ENCODE measurements around the gene CAND2.

The CAND2 gene

DNA sequence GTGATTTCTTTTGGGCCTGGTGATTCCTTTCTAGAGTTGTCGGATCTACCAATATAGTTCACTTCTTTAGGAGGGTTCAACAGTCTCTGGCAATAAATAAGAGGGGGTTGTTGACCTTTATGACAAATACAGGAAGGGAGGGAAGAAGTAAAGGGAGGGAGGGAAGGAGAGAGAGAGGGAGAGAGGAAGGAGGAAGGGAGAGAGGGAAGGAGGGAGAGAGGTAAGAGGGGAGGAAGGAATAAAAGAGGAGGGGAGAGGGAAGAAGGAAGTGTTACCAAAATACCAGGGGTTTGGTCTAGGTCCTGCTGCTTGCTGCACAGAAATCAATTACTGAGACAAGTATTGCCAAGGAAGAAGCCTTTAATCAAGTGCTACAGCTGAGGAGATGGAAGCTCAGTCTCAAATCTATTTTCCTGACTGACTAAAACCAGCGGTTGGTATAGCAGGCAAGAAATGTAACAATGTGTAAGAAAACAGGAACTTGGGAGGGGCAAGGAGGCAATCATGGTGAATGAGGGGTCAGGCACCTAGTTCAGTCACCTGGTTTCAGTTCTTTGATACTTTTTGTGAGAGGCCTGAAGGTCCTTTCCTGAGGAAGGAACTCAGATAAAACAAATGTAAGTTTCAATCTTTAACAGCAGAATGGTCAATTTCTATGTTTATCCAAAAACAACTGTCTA, 23.3 kb upstream of the CAND2 start:
- Histone ChIP-seq H3K27ac (replicated peaks) (no peak overlapping the region), H3K27me3 (ENCODE audit: insufficient read depth, poor library complexity, severe bottlenecking) (no peaks in the 10 kb centered on the region), H3K4me3 (replicated peaks; ENCODE audit: insufficient read depth, low read length) (no peak overlapping the region)
- DNase-seq (ENCODE audit: low read depth in 1 of 2, low spot score in 1 of 2) = no peak
- no peak for TF ChIP-seq POLR2AphosphoS5 (IDR thresholded peaks at IDR 0.05; ENCODE audit: low read depth)
- TF ChIP-seq SPI1 (IDR thresholded peaks at IDR 0.05; ENCODE audit: borderline replicate concordance, low read depth) = no peak
- TF ChIP-seq, protein P1, sequence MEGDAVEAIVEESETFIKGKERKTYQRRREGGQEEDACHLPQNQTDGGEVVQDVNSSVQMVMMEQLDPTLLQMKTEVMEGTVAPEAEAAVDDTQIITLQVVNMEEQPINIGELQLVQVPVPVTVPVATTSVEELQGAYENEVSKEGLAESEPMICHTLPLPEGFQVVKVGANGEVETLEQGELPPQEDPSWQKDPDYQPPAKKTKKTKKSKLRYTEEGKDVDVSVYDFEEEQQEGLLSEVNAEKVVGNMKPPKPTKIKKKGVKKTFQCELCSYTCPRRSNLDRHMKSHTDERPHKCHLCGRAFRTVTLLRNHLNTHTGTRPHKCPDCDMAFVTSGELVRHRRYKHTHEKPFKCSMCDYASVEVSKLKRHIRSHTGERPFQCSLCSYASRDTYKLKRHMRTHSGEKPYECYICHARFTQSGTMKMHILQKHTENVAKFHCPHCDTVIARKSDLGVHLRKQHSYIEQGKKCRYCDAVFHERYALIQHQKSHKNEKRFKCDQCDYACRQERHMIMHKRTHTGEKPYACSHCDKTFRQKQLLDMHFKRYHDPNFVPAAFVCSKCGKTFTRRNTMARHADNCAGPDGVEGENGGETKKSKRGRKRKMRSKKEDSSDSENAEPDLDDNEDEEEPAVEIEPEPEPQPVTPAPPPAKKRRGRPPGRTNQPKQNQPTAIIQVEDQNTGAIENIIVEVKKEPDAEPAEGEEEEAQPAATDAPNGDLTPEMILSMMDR (IDR thresholded peaks at IDR 0.05; ENCODE audit: insufficient read depth, low read length) = no peak
- no peak for TF ChIP-seq GABPA (IDR thresholded peaks at IDR 0.05; ENCODE audit: low read depth)
- TF ChIP-seq, protein P2, sequence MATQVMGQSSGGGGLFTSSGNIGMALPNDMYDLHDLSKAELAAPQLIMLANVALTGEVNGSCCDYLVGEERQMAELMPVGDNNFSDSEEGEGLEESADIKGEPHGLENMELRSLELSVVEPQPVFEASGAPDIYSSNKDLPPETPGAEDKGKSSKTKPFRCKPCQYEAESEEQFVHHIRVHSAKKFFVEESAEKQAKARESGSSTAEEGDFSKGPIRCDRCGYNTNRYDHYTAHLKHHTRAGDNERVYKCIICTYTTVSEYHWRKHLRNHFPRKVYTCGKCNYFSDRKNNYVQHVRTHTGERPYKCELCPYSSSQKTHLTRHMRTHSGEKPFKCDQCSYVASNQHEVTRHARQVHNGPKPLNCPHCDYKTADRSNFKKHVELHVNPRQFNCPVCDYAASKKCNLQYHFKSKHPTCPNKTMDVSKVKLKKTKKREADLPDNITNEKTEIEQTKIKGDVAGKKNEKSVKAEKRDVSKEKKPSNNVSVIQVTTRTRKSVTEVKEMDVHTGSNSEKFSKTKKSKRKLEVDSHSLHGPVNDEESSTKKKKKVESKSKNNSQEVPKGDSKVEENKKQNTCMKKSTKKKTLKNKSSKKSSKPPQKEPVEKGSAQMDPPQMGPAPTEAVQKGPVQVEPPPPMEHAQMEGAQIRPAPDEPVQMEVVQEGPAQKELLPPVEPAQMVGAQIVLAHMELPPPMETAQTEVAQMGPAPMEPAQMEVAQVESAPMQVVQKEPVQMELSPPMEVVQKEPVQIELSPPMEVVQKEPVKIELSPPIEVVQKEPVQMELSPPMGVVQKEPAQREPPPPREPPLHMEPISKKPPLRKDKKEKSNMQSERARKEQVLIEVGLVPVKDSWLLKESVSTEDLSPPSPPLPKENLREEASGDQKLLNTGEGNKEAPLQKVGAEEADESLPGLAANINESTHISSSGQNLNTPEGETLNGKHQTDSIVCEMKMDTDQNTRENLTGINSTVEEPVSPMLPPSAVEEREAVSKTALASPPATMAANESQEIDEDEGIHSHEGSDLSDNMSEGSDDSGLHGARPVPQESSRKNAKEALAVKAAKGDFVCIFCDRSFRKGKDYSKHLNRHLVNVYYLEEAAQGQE (IDR thresholded peaks at IDR 0.05; ENCODE audit: insufficient replicate concordance, low read depth) = no peak

- Histone ChIP-seq H3K4me3 (replicated peaks; ENCODE audit: insufficient read depth, low read length) (no peak overlapping the region), H3K27ac (replicated peaks) (no peak overlapping the region), H3K27me3 (ENCODE audit: insufficient read depth, poor library complexity, severe bottlenecking) (no peaks in the 10 kb centered on the region)
- DNase-seq (ENCODE audit: low read depth in 1 of 2, low spot score in 1 of 2) = no peak
- no peak for TF ChIP-seq SPI1 (IDR thresholded peaks at IDR 0.05; ENCODE audit: borderline replicate concordance, low read depth)
- no peak for TF ChIP-seq POLR2AphosphoS5 (IDR thresholded peaks at IDR 0.05; ENCODE audit: low read depth)
- TF ChIP-seq, protein P1 (IDR thresholded peaks at IDR 0.05; ENCODE audit: insufficient read depth, low read length) = no peak
- TF ChIP-seq GABPA (IDR thresholded peaks at IDR 0.05; ENCODE audit: low read depth) = no peak
- TF ChIP-seq, protein P2 (IDR thresholded peaks at IDR 0.05; ENCODE audit: insufficient replicate concordance, low read depth) = no peak
Observed at GRCh38 chr3:12773710-12774086, 22.8 kb upstream of the CAND2 start.

- Histone ChIP-seq H3K27ac (replicated peaks) (no peak overlapping the region), H3K27me3 (ENCODE audit: insufficient read depth, poor library complexity, severe bottlenecking) (no peaks in the 10 kb centered on the region), H3K4me3 (replicated peaks; ENCODE audit: insufficient read depth, low read length) (no peak overlapping the region)
- no peak for DNase-seq (ENCODE audit: low read depth in 1 of 2, low spot score in 1 of 2)
- TF ChIP-seq, protein P1 (IDR thresholded peaks at IDR 0.05; ENCODE audit: insufficient read depth, low read length) = no peak
- TF ChIP-seq GABPA (IDR thresholded peaks at IDR 0.05; ENCODE audit: low read depth) (no peak), POLR2AphosphoS5 (IDR thresholded peaks at IDR 0.05; ENCODE audit: low read depth) (no peak)
Observed at GRCh38 chr3:12774619-12775018, 21.9 kb upstream of the CAND2 start.

DNA sequence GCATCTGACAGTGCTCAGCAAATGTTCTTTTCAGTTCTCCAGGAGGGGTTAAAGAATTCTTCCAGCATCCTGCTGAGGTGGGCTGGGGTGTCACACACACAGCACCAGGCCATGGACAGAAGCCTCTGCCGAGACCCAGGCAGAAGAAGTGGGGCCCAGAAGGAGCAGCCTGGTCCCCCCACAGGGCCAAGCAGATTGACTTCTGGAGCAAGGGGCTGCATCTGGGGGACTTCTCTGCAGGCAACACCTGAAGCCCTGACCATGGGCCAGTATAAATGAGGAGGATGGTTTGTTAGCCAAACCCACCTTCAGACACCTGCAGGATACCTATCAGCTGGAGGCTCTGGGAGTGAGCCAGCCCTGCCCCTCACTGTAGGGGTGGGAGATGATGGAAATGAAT, 21.3 kb upstream of the CAND2 start:
- Histone ChIP-seq H3K27ac (replicated peaks) (no peak overlapping the region), H3K27me3 (ENCODE audit: insufficient read depth, poor library complexity, severe bottlenecking) (no peaks in the 10 kb centered on the region), H3K4me3 (replicated peaks; ENCODE audit: insufficient read depth, low read length) (no peak overlapping the region)
- no peak for TF ChIP-seq POLR2AphosphoS5 (IDR thresholded peaks at IDR 0.05; ENCODE audit: low read depth)
- TF ChIP-seq GABPA (IDR thresholded peaks at IDR 0.05; ENCODE audit: low read depth) = no peak
- TF ChIP-seq SPI1 (IDR thresholded peaks at IDR 0.05; ENCODE audit: borderline replicate concordance, low read depth) = no peak
- TF ChIP-seq, protein P1 (IDR thresholded peaks at IDR 0.05; ENCODE audit: insufficient read depth, low read length) = no peak
- TF ChIP-seq, protein P2 (IDR thresholded peaks at IDR 0.05; ENCODE audit: insufficient replicate concordance, low read depth) = no peak
- no peak for DNase-seq (ENCODE audit: low read depth in 1 of 2, low spot score in 1 of 2)

Measured in HL-60 (cell line).